CD4-positive, alpha-beta T cell treated with Interleukin-15 for 4 hours (primary cell): ENCODE data around the gene REX1BD.

Experiments
- DNase-seq: peaks from one replicate; pipeline ENCODE4 v3.0.0-alpha.2; 2020; ENCODE audit warnings: low spot score

The REX1BD gene

DNA sequence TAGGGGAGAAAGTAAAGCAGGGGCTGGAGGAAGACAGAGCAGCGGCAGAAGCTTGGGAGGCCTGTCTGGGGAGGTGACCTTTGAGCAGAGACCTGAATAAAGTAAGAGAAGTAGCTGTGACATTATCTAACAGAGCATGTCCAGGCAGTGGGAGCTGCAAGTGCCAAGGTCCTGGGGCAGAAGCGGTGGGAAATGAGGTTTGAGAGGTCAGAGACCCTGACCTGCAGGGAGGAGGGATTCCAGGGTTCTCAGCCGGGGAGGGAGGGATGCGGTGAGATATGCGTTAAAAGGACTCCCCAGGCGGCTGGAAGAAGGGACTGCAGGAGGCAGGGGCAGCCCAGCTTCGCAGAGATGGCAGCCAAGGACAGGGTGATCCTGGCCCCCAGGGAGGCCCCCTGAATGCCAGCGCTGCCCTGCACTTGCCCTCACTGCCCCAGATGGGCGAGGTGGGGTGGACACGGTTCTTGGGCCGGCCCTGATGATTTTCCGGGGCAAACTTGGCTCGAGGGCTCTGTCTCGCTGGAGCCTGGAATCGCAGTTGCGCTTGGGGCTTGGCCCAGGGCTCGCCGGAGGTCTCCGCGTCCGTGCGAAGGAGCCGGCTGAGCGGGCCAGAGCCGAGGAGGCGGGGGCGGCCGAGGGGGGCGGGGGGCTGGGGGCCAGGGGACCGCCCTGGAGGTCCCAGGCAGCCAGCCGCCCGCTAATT is 14.8 kb downstream of the REX1BD start:
- DNase-seq = no peak

DNA sequence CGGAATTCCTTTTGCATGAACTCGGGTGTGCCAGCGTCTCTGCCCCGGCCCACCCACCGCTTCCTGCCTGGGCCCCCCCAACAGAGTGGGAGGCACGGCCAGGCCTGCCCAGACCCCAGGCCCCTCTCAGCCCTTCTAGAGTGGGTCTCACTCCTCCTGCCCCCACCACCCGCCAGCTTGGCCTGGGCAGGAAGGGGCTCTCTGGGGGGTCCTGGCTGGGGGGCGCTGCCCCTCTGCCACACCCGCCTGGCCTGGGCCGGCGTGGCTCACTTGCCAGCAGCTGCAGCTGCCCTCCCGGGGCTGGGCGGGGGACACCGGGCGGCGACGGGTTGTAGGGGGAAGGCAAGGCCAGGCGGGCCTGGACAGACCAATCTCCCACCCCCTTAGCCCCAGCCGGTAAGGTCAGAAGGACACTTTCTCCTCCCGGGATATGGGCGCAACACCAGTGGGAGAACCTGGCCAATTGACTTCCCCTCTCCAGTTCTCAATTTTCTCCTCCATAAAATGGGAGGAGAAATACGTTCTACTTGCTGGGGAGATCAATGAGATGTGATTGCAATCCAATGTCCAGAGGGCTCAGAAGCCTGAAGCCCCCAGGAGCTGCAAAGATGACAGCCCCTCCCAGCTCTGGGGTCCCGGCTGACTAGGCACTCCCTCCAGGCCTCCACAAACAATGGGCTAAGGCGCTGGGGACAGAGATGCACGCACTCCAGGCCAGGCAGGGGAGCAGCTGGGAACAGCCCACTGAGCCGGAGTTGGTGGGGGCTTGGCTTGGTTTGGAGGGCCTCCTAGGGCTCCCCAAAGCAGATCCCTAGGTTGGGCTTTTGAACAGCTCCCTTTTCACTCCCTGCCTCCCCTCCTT is 15.6 kb downstream of the REX1BD start:
- DNase-seq = no peak

DNA sequence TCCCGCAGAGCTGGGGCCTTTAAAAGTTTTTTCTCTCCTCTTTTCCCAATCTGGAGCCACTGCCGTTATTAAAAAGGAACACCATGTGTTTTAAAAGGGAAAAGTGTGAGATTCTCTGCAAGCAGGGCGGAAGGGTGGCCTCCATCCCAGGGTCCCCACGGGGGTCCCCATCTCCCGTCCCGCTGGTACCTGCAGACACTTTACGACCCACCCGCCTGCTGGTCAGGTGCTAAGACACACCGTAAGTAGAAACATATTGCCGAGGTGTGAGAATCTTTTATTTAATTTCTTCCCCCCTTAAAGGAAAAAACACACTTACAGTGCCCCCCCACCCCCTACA is 16.2 kb downstream of the REX1BD start:
- no peak for DNase-seq

DNA sequence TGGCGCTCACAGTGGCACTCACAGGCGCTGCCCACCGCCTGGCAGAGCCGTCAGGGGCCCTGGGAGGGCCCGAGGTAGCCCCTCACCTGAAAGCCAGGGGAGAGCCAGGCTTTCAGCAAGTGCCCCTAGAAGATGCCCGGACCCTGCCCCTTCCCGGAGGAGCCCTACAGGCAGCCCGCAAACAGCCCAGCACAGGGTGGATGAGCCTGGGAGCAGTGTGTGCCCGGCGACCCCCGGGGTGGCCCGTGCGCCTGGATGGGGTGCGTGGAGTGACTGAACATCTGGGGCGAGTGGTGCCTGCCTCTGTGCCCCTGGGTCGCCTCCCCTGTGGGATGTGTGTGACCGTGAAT is 16.6 kb downstream of the REX1BD start:
- DNase-seq = no peak

DNA sequence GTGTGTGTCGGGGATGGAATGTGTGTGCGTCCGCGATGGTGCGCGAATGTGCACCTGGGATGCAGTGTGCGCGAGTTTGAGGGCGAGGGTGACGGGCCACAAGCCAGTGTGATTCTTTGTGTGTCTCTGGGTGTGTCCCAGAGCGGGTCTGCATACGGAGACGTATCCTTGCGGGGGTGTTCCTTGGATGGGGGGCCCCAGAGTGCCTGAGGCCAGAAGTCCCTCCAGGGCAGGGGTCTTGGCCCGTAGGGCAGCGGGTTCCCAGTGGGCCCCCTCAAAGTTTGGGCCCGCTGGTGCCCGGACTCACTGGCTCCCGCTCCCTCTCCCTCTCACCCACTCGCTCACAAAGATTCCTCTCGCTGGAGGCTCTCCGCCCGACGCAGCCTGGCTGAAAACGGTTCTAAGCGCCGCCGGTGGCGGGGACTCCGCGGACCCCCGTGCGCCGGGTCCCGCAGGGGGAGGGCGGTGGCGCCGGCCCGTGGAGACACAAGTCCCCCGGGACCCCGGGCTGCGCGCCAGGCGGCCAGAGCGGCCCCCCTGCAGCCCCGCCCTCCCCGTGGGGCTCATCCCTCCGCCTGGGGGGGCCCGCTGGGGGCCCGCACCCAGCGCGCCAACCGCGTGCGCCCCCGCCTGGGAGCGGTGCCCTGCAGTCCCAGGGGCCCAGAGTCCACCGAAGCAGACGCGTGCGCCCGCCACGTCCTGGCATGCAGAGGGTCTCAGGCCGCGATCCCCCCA is 17.1 kb downstream of the REX1BD start:
- DNase-seq = no peak

DNA sequence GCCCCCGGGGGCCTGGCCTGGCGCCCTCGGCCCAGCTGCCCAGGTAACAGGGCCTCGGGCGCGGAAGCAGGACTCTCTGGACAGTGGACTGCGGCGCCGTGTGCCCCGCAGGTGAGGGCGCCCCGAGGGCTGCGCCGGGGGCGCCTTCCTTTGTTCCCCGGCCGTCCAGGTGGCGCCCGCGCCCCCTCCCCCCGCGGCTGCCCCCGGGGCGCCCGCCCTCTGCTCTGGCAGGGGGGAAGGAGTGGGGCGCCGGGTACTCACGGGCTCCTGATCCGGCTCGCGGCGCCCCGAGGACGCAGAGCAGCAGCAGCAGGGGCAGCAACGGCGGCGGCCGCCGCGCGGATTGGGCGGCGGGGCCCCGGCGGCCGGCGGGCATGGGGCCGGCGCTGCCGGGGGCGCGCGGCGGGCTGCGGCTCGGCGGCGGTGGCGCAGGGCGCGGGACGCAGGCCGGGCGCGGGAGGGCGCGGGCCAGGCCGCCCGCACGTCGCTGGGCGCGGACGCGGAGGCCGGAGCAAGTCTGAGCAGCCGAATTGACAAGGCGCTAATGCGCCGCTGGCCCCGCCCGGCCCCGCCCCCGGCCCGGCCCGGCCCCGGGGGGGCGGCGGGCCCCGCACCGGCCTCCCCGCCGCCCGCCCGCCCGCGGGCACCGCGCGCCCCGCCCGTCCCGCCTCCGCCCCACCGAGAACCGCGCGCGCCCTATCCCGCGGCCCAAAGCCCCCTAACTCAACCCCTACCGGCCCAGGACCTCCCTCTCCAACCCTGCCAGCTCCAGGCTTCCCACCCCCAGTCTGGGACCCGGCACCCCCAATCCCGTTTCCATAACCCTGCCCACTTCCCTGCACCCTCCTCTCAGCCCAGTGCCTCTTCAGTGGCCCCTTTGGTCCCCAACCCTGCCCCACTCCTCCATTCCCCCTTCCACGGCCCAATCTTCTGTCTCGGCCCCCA is 18.0 kb downstream of the REX1BD start, which contains the start of gene CRLF1:
CRLF1 (minus strand) TSS at position 519 of the 945 bp plus-strand sequence; CDS start at position 376, 143 bp downstream.
- DNase-seq = no peak

DNA sequence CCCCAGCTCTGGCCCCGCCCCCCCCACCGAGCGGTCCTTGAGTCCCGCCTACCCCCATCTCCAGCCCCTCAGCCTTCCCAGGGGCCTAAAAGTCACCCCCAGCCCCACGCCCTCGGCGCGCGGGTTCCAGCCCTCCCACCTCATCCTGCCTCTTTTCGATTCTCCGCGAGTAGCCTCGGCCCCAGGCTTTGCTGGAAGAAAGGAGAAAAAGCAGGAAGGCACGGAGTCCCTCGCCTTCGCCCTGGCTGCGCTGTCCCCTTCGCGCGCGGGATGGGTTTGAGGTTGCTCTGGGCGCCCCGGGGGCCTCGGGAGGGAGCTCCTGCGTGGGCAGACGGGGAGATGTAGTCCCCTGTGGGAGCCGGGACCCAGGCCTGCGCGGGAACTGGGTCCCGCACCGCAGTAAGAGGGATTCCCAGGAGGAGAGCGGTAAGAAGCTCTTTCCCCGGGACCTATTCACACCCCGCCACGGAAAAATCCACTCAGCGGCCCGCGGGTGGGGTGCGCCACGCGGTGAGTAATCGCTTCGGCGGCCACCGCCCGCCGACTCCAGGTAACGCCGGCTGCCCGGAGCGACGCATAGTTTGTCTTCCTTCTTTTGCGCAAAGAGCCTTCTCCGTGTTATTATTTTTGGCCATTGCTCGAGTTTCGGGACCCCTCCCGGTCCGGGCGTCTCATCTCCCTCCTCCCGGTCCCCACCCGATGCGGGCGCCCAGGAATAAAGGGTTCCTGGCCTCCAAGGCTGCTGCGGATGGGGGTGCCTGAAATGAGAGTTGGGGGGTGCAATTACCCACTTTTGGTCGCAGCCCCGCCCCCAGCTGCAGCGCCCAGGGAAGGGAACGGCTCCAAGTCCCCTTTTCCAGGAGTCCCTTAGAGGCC is 18.9 kb downstream of the REX1BD start:
- no peak for DNase-seq

DNA sequence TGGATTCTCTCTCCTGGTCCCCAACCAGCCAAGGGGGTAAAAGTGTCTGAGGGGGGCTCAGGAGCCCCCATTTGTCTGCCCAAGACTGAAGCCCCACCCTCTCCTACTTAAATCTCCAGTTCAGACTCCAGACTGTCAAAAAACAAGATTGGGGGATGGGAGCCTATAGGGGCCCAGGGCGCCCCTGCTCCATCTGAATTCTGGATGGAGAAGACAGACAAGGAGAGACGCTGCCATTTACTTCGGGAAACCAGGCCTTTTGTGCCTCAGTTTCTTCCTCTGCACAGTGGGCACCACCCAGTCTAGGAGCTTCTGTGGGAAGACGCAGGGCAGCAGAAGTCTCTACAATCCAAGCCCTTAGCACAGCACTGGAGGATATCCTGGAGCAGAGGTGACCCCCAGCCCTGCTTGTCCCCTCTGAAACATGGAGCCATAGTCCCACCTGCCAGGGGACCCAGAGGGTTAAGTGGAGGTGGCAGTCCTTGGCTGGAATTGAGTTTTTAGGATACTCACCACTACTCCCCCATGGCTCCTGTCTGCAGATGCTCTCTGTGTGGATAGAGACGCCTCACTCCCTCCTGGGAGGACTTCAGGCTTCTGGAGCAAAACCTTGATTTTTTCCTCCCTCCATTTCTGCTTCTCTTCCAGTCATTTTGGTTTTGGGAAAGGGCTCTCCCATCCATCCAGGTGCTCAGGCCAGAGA is 19.7 kb downstream of the REX1BD start:
- no peak for DNase-seq

DNA sequence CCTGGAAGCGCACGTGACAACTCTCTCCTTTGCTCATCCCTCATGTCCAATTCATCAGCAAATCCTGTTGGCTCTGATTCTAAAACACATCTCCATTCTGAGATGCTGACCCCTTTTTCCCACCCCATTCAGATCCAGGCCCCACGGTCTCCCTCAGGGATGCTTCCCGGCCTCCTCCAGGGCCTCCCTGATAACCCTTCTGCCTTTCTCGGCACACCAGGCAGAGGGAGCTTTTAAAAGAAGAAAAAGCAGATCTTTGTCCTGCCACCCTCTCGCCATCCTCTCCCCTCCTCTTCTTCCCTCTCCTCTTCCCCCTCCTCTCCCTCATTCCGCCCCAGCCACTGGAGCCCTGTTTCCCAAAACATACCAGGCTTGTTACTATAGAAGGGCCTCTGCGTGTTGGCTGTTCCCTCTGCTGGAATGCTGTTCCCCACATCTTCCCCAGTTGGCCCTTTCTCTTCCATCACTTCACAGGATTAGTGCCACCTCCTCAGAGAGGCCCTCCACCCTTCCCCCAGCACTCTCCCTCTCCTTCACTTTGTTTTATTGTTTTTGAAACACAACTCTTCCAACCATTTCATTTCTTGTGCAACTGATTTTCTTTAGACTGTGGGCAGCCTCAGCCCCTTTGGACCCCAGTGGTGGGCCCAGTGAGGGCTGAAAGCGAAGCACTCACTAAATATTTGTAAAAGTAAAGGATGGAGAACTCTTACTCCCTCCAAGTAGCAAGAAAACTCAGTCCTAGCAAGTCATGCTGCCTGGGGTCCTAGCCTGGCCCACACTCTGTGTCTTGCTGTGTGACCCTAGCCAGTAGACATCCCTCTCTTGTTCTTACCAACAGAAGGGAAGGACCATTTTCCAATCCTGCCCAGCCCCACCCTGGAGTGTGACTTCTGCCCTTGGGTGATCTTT is 20.5 kb downstream of the REX1BD start:
- no peak for DNase-seq

DNA sequence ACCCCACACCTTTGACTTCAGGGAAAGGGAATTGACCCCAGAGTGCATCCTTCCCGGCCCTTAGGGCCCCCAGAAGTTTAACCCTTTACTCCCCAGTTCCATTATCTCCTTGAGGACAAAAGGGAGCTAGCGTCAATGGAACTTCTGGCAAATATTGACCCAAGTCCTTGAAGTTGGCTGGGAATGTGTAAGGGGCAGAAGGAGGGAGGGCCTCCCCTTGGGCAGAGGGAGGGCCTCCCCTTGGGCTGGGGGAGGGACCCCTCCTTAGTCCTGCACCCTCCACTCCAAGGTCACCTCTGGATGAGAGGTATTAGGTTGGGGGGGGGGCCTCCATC is 21.1 kb downstream of the REX1BD start:
- DNase-seq = no peak

DNA sequence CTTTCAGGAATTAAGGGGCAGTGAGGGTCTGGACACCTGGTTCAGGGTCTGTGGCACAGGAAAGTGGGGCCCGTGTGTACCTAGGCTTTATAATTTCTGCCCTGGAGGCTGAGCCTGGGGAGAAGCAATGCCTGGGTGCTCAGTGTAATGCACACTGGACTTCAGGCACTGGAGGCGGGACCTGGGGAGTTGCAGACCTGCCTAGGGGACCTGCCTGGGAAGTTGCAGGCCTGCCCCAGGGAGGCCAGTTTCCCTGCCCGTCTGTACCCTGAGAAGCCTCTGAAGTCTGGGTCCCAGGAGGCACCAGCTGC is 21.6 kb downstream of the REX1BD start:
- DNase-seq = no peak

DNA sequence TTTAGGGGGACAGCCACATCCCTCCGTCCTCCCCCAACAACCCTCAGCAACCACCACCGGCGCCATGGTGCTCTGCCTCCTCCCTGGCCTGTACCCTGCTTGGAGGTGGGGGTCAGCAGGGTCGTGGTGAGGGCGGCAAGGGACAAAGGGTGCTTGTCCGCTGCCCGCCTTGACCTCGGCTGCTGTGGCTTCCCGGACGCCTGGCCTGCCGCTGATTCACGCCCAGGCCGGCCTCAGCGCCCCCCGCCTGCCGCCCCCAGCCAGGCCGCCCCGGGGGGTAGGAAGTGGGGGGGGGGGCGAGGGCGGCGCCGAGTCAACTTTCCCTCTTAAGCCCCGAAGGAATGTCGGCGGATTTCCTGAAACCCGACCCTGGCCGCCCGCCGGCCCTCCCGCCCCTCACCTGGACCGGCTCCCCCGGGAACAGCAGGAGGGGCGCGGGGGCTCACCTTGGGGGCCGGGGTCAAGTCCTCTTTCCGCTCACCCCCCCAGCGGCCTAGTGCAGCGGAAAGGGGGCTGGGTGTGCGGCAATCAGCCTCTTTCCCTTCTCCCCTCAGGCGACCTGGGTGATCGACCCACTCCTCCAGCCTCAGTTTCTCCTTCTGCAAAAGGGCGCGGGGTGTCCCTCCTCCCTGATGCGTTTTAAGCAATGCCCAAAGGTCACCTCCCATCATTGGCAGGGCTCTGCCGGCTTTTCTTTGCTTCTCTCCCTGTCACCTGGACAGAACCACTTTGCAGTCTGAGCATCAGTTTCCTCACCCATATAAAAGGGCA is 22.1 kb downstream of the REX1BD start:
- DNase-seq = no peak

DNA sequence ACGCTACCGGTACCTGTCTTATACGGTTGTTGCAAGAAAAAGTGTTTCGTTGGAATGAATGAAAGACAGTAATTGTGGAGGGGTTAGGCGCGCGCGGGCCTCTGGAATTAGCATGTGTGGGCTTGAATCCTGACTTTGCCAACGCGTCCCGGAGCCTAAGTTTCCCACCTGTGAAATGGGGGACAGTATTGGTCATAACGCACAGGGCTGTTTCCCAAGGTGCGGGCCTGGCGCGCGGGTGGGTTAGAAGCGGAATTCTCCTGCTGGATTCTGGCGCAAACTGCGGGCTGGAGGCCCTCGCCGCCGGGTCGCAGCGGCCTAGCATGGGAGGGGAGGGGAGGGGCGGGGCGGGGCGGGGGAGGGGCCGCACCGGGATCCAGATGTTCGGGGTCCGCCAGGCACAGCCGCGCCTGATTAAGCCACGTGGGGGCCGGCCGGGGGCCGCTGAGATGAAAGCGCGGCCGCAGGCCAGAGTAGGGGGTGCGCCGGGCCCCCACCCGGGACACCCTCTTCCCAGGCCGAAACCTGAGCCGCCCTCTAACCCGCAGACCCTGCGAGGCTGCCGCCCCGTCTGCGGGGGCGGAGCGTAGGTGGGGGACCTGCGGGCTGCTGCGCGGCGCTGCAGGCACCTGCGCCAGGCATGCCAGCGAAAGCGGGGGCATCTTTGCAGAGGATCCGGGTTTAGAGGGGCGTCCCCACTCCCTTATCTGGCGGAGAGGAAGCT is 22.9 kb downstream of the REX1BD start:
- DNase-seq = no peak

DNA sequence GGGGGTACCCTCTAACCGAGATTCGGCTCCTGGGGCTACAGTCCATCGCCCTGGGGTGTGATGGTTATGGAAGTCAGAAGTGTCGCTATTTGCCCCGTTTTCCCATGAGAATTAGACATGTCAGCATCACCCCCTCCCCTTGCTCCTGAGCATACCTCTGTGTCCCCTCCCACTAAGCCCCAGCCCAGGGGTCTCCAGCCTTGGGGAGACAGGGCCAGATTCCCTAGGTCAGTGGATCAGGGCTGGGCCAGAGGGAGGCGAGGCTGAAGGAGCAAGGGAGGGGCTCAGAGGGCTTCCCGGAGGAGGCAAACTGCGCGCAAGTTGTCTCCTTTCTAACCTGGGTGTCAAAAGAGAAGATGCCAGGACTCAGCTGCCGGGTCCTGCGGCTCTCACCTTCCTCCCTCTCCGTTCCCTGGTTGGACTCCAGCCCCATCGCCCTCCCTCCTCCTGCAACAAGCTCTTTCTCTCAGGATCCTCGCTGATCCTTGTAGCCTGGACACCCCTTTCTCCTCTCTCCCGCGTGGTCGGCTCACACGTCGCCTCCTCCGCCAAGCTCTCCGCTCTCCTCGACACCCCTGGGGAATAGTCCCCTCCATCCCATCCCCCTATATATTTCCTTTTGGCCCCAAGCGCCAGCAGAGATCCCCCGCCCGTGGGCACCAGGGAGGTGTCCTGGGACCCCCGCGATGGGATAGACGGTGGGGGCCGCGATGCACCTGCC is 23.6 kb downstream of the REX1BD start:
- no peak for DNase-seq

DNA sequence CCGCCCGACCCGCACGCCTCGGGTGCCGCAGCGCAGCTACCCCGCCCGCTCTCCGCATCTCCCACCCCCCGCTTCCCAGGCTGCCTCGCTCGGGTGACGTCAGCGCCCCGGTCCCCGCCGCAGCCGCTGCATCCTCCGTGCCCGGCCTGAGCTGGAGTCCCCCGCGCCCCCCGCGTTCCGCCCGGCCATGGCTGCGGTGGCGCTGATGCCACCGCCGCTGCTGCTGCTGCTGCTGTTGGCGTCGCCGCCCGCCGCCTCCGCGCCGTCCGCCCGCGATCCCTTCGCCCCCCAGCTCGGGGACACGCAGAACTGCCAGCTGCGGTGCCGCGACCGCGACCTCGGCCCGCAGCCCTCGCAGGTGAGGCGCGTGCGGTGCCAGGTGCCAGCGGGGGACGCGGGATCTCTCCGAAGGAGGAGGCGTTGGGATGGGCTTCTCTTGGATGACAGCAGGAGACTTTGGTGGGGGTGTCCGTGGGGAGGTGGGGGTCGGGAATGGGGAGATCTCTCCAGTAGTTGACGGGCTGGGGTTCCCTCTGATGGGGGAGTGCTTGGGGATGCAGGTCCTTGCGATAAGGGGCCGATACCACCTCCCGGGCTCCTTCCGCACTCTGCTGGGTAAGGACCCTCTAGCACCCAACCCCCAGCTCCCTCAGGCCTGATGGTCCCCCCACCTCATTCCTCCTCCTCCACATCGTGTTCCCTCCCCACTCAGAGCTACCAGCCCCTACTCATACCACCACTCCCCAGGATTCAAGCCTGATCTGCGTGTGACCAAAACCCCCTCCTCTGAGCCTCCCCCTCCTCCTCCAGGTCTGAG is 24.4 kb downstream of the REX1BD start, which contains the start of gene TMEM59L:
TMEM59L (plus strand) TSS at position 99 of the 817 bp plus-strand sequence; CDS start at position 188, 89 bp downstream.
- DNase-seq = peak; percentile 37

DNA sequence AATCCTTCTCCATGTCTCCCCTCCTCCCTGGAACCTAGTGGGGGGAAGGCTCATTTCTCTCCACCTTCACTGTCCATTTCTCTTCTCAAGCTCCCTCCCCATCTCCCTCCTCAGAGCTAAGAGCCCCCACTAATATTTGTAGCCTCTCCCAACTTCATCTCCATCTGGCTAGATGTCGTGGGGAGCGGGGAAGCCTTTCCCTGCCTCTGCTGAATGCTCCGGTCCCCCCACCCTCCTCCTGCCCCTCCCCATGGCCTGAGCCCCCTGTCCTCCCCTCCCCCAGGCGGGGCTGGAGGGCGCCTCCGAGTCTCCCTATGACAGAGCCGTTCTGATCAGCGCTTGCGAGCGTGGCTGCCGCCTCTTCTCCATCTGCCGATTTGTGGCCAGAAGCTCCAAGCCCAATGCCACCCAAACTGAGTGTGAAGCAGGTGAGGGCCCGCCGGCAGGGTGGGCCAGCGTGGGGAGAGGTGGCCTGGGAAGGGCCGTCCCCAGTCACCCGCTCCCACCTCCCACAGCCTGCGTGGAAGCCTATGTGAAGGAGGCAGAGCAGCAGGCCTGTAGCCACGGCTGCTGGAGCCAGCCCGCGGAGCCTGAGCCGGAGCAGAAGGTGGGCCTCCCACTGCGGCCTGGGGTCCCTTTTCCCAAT is 25.1 kb downstream of the REX1BD start:
- DNase-seq = no peak
